ENCODE data around the gene PTPRD.
"Not testable (repeated sequence)": the region's sequence is repeated elsewhere in the genome, so short reads cannot be mapped to it uniquely, and the experiment has no call there.

PTPRD gene

GRCh38 chr9:9560382-9561035, 1052.3 kb downstream of the PTPRD start:
- no peak for DNase-seq

- no peak for DNase-seq
Measured at GRCh38 chr9:9558907-9559306, 1053.9 kb downstream of the PTPRD start.

- no peak for DNase-seq
Measured at GRCh38 chr9:9557804-9558334, 1054.9 kb downstream of the PTPRD start.

- no peak for DNase-seq
Measured at GRCh38 chr9:9556865-9557803, 1055.7 kb downstream of the PTPRD start.

GRCh38 chr9:9552665-9553064, 1060.1 kb downstream of the PTPRD start:
- DNase-seq = no peak

- DNase-seq = no peak
Measured at GRCh38 chr9:9538766-9539165, 1074.0 kb downstream of the PTPRD start.

GRCh38 chr9:9538356-9538755, 1074.4 kb downstream of the PTPRD start:
- no peak for DNase-seq

- no peak for DNase-seq
Measured at GRCh38 chr9:9536523-9536922, 1076.3 kb downstream of the PTPRD start.

GRCh38 chr9:9523476-9524139, 1089.2 kb downstream of the PTPRD start:
- no peak for DNase-seq

GRCh38 chr9:9522406-9522805, 1090.4 kb downstream of the PTPRD start:
- no peak for DNase-seq

- DNase-seq = no peak
Measured at GRCh38 chr9:9521033-9521779, 1091.6 kb downstream of the PTPRD start.

- DNase-seq = no peak
Measured at GRCh38 chr9:9504869-9505268, 1107.9 kb downstream of the PTPRD start.

- no peak for DNase-seq
Measured at GRCh38 chr9:9499546-9499945, 1113.3 kb downstream of the PTPRD start.

- DNase-seq = no peak
Measured at GRCh38 chr9:9498846-9499245, 1114.0 kb downstream of the PTPRD start.

- no peak for DNase-seq
Measured at GRCh38 chr9:9498128-9498527, 1114.7 kb downstream of the PTPRD start.

- no peak for DNase-seq
Measured at GRCh38 chr9:9494336-9494735, 1118.5 kb downstream of the PTPRD start.

- DNase-seq = no peak
Measured at GRCh38 chr9:9492506-9492905, 1120.3 kb downstream of the PTPRD start.

GRCh38 chr9:9489183-9489582, 1123.6 kb downstream of the PTPRD start:
- no peak for DNase-seq

- DNase-seq = no peak
Measured at GRCh38 chr9:9483175-9483574, 1129.6 kb downstream of the PTPRD start.

GRCh38 chr9:9478741-9479140, 1134.1 kb downstream of the PTPRD start:
- no peak for DNase-seq

- no peak for DNase-seq
Measured at GRCh38 chr9:9469271-9469670, 1143.5 kb downstream of the PTPRD start.

- DNase-seq = not testable (repeated sequence)
Measured at GRCh38 chr9:9441874-9442273, 1170.9 kb downstream of the PTPRD start.

GRCh38 chr9:9437641-9438040, 1175.2 kb downstream of the PTPRD start:
- no peak for DNase-seq
